Activated CD4-positive, alpha-beta T cell treated with anti-CD3 and anti-CD28 coated beads, Interleukin-2, amount 10 ng/mL, durations not matched to agents 7 days and 5 days (primary cell): Measurements from ENCODE around the gene LGALS3. TPM values are rescaled to one million over a fixed set of nuclear protein-coding genes. Genes with fewer than 3 reads are reported as not detected.

Experiments
- CTCF ChIA-PET: fragments of 350-600 bp; sonication (Branson Sonifier 250); formaldehyde crosslinking; loops from one replicate; lab custom pipeline; 2021; ENCODE audit warnings: antibody characterized with exemption; lab: Charles Lee
- POLR2A ChIA-PET: fragments of 350-600 bp; sonication (Branson Sonifier 250); formaldehyde crosslinking; loops from one replicate; lab custom pipeline; 2021; ENCODE audit warnings: antibody characterized with exemption; lab: Charles Lee
- DNase-seq: peaks from one replicate; pipeline ENCODE4 v3.0.0-alpha.2; 2020
- H3K27ac Mint-ChIP-seq: one replicate; pipeline ENCODE4 v1.8.0; 2021; ENCODE audit warnings: mild to moderate bottlenecking, moderate library complexity, mixed read lengths
- H3K27me3 Mint-ChIP-seq: one replicate; pipeline ENCODE4 v1.8.0; 2021; ENCODE audit warnings: mixed read lengths
- H3K36me3 Mint-ChIP-seq: one replicate; pipeline ENCODE4 v1.8.0; 2021; ENCODE audit warnings: low read depth, mixed read lengths
- H3K4me1 Mint-ChIP-seq: one replicate; pipeline ENCODE4 v1.8.0; 2021; ENCODE audit warnings: mixed read lengths
- H3K4me3 Mint-ChIP-seq: one replicate; pipeline ENCODE4 v1.8.0; 2021; ENCODE audit warnings: mild to moderate bottlenecking, moderate library complexity, mixed read lengths
- H3K9me3 Mint-ChIP-seq: one replicate; pipeline ENCODE4 v1.8.0; 2021; ENCODE audit warnings: mixed read lengths
- total RNA-seq, 2 experiments: library from RNA; stranded (reverse); gene quantifications; one replicate each; pipeline ENCODE4 v1.2.3, GENCODE V29; 2021

Gene LGALS3
- total RNA-seq, 2 experiments from 2014 or later: 39.1 to 41.6 TPM

- ChIA-PET CTCF (interaction anchor here (0.8 to 1.9 kb wide), 2 partner anchors 53 to 87 kb away, joined by 3 to 5 read pairs; partner anchors contain the start of genes DLGAP5 and MAPK1IP1L), POLR2A (no interaction called here)
- Mint-ChIP-seq H3K27me3 (no peaks in the 10 kb centered on the region), H3K4me3 (no peak overlapping the region), H3K4me1 (peaks cover 9% of the 10 kb centered on the region), H3K27ac (no peak overlapping the region), H3K9me3 (no peaks in the 10 kb centered on the region), H3K36me3 (peaks cover 58% of the 10 kb centered on the region)
- DNase-seq: no peak
These were observed 10.1 kb downstream of the LGALS3 start for GRCh38 chr14:55139141-55139540.

GRCh38 chr14:55139696-55140509 is 10.9 kb downstream of the LGALS3 start:
- DNase-seq: no peak
- Mint-ChIP-seq H3K27ac (no peak overlapping the region), H3K4me1 (peaks cover 13% of the 10 kb centered on the region), H3K36me3 (peaks cover 61% of the 10 kb centered on the region), H3K27me3 (no peaks in the 10 kb centered on the region), H3K9me3 (no peaks in the 10 kb centered on the region), H3K4me3 (no peak overlapping the region)
- POLR2A ChIA-PET: no interaction called here
- CTCF ChIA-PET: no interaction called here

GRCh38 chr14:55141825-55142224 is 12.8 kb downstream of the LGALS3 start:
- Mint-ChIP-seq H3K36me3 (peaks cover 77% of the 10 kb centered on the region), H3K9me3 (no peaks in the 10 kb centered on the region), H3K4me1 (peaks cover 21% of the 10 kb centered on the region), H3K27me3 (no peaks in the 10 kb centered on the region), H3K4me3 (no peak overlapping the region), H3K27ac (no peak overlapping the region)
- CTCF ChIA-PET: interaction anchor here (0.6 to 1.5 kb wide), 2 partner anchors 10 to 23 kb away, joined by 3 read pairs; no protein-coding TSS in a partner anchor
- POLR2A ChIA-PET: no interaction called here
- no peak for DNase-seq

- H3K4me1 Mint-ChIP-seq: peaks cover 21% of the 10 kb centered on the region
- DNase-seq: no peak
- H3K36me3 Mint-ChIP-seq: peaks cover 80% of the 10 kb centered on the region
- H3K27me3 Mint-ChIP-seq: no peaks in the 10 kb centered on the region
- no peak overlapping the region for H3K27ac Mint-ChIP-seq
- no peak overlapping the region for H3K4me3 Mint-ChIP-seq
- no peaks in the 10 kb centered on the region for H3K9me3 Mint-ChIP-seq
- ChIA-PET CTCF (interaction anchor here (0.6 to 1.5 kb wide), 3 partner anchors 11 to 23 kb away, joined by 3 read pairs; no protein-coding TSS in a partner anchor), POLR2A (no interaction called here)
These were observed 13.4 kb downstream of the LGALS3 start for GRCh38 chr14:55142466-55142865.

GRCh38 chr14:55146425-55146824 is 17.4 kb downstream of the LGALS3 start:
- no peaks in the 10 kb centered on the region for H3K9me3 Mint-ChIP-seq
- no peak overlapping the region for H3K4me3 Mint-ChIP-seq
- H3K36me3 Mint-ChIP-seq: peaks cover 75% of the 10 kb centered on the region
- no peak for DNase-seq
- H3K27ac Mint-ChIP-seq: peak overlapping the region; percentile 5
- CTCF ChIA-PET: interaction anchor here (0.6 to 2.6 kb wide), 6 partner anchors 8 to 104 kb away, joined by 3 to 14 read pairs (median 4); partner anchors contain the start of gene MAPK1IP1L
- no peaks in the 10 kb centered on the region for H3K27me3 Mint-ChIP-seq
- POLR2A ChIA-PET: no interaction called here
- peaks cover 21% of the 10 kb centered on the region for H3K4me1 Mint-ChIP-seq

GRCh38 chr14:55151601-55152000 is 22.5 kb downstream of the LGALS3 start:
- H3K36me3 Mint-ChIP-seq: peaks cover 70% of the 10 kb centered on the region
- ChIA-PET POLR2A (interaction anchor here (0.6 kb wide), 1 partner anchor 79 kb away, joined by 4 read pairs; no protein-coding TSS in a partner anchor), CTCF (interaction anchor here (1.2 to 1.6 kb wide), 2 partner anchors 62 to 101 kb away, joined by 4 read pairs; no protein-coding TSS in a partner anchor)
- H3K27me3 Mint-ChIP-seq: no peaks in the 10 kb centered on the region
- H3K4me3 Mint-ChIP-seq: no peak overlapping the region
- no peaks in the 10 kb centered on the region for H3K9me3 Mint-ChIP-seq
- no peak overlapping the region for H3K27ac Mint-ChIP-seq
- DNase-seq: no peak
- H3K4me1 Mint-ChIP-seq: peaks cover 1% of the 10 kb centered on the region

- no peak for DNase-seq
- Mint-ChIP-seq H3K4me1 (peaks cover 5% of the 10 kb centered on the region), H3K27me3 (no peaks in the 10 kb centered on the region), H3K4me3 (no peak overlapping the region), H3K9me3 (no peaks in the 10 kb centered on the region), H3K36me3 (peaks cover 70% of the 10 kb centered on the region), H3K27ac (no peak overlapping the region)
- CTCF ChIA-PET: interaction anchor here (1.2 to 2.6 kb wide), 3 partner anchors 20 to 101 kb away, joined by 4 to 11 read pairs (median 5); partner anchors contain the start of gene MAPK1IP1L
- POLR2A ChIA-PET: no interaction called here
These were observed 23.2 kb downstream of the LGALS3 start for GRCh38 chr14:55152052-55152753.

- ChIA-PET CTCF (interaction anchor here (0.6 to 2.6 kb wide), 8 partner anchors 8 to 103 kb away, joined by 3 to 11 read pairs (median 3); partner anchors contain the start of gene MAPK1IP1L), POLR2A (interaction anchor here (0.7 kb wide), 1 partner anchor 60 kb away, joined by 4 read pairs; no protein-coding TSS in a partner anchor)
- Mint-ChIP-seq H3K4me1 (peaks cover 10% of the 10 kb centered on the region), H3K9me3 (no peaks in the 10 kb centered on the region), H3K36me3 (peaks cover 70% of the 10 kb centered on the region), H3K27ac (no peak overlapping the region), H3K27me3 (no peaks in the 10 kb centered on the region), H3K4me3 (no peak overlapping the region)
- no peak for DNase-seq
These were observed 24.9 kb downstream of the LGALS3 start for GRCh38 chr14:55153951-55154350.

- Mint-ChIP-seq H3K27ac (no peak overlapping the region), H3K36me3 (peaks cover 64% of the 10 kb centered on the region), H3K4me3 (no peak overlapping the region), H3K4me1 (peaks cover 15% of the 10 kb centered on the region), H3K9me3 (no peaks in the 10 kb centered on the region), H3K27me3 (no peaks in the 10 kb centered on the region)
- ChIA-PET CTCF (interaction anchor here (1.8 kb wide), 1 partner anchor 9 kb away, joined by 3 read pairs; no protein-coding TSS in a partner anchor), POLR2A (no interaction called here)
- no peak for DNase-seq
These were observed 28.0 kb downstream of the LGALS3 start for GRCh38 chr14:55157080-55157479.

- POLR2A ChIA-PET: no interaction called here
- Mint-ChIP-seq H3K27me3 (no peaks in the 10 kb centered on the region), H3K4me1 (peaks cover 15% of the 10 kb centered on the region)
These were observed 29.4 kb downstream of the LGALS3 start for GRCh38 chr14:55158412-55158811.

GRCh38 chr14:55160989-55161388 is 31.9 kb downstream of the LGALS3 start:
- H3K9me3 Mint-ChIP-seq: no peaks in the 10 kb centered on the region
- CTCF ChIA-PET: interaction anchor here (0.6 to 3.3 kb wide), 9 partner anchors 12 to 654 kb away, joined by 3 to 14 read pairs (median 4); partner anchors contain the start of gene MAPK1IP1L
- POLR2A ChIA-PET: no interaction called here
- no peak for DNase-seq
- H3K36me3 Mint-ChIP-seq: peaks cover 66% of the 10 kb centered on the region
- H3K4me1 Mint-ChIP-seq: peaks cover 23% of the 10 kb centered on the region
- H3K27ac Mint-ChIP-seq: no peak overlapping the region
- no peaks in the 10 kb centered on the region for H3K27me3 Mint-ChIP-seq
- H3K4me3 Mint-ChIP-seq: no peak overlapping the region

More at GRCh38 chr14:55158412-55158811, 29.4 kb downstream of the LGALS3 start:
- no peak overlapping the region for H3K4me3 Mint-ChIP-seq
- CTCF ChIA-PET: interaction anchor here (3.3 kb wide), 1 partner anchor 12 kb away, joined by 14 read pairs; no protein-coding TSS in a partner anchor
- H3K36me3 Mint-ChIP-seq: peaks cover 66% of the 10 kb centered on the region
- no peaks in the 10 kb centered on the region for H3K9me3 Mint-ChIP-seq
- H3K27ac Mint-ChIP-seq: no peak overlapping the region
- no peak for DNase-seq

GRCh38 chr14:55170526-55170925 is 41.5 kb downstream of the LGALS3 start:
- no peak for DNase-seq
- ChIA-PET CTCF (interaction anchor here (1.0 to 2.7 kb wide), 3 partner anchors 80 to 119 kb away, joined by 3 to 7 read pairs (median 7); partner anchors contain the start of gene MAPK1IP1L), POLR2A (no interaction called here)
- H3K36me3 Mint-ChIP-seq: peaks cover 56% of the 10 kb centered on the region
- no peaks in the 10 kb centered on the region for H3K27me3 Mint-ChIP-seq
- H3K27ac Mint-ChIP-seq: no peak overlapping the region
- no peaks in the 10 kb centered on the region for H3K9me3 Mint-ChIP-seq
- no peaks in the 10 kb centered on the region for H3K4me1 Mint-ChIP-seq
- H3K4me3 Mint-ChIP-seq: no peak overlapping the region
